AG04449 (cell line): ENCODE measurements around the gene MAN1A1.

ENCODE experiments used
- CTCF ChIA-PET: fragments of 350-600 bp; formaldehyde crosslinking; extraction: SDS; loops from one replicate; lab custom pipeline; 2021; ENCODE audit warnings: antibody characterized with exemption; lab: Yijun Ruan, JAX
- POLR2A ChIA-PET: fragments of 400-600, 350-600 bp; formaldehyde crosslinking; extraction: SDS; loops from one replicate; lab custom pipeline; 2020; ENCODE audit warnings: antibody characterized with exemption, inconsistent platforms; lab: Yijun Ruan, JAX
- DNase-seq: peaks from one replicate; pipeline ENCODE4 v3.0.0-alpha.2; 2010; ENCODE audit warnings: low read depth, low spot score
- H3K4me3 ChIP-seq: 2 replicates; pipeline ENCODE4 v1.5.1; 2011; ENCODE audit warnings: low read depth, mild to moderate bottlenecking, control low read depth, low read length
- TF ChIP-seq, protein P1 (sequence below): IDR thresholded peaks from one replicate; pipeline ENCODE4 v1.5.1; 2011; ENCODE audit warnings: mild to moderate bottlenecking, moderate library complexity, low read length, control low read depth, inconsistent platforms; ENCODE audit not compliant: insufficient read depth; ENCODE audit errors: missing control alignments

The MAN1A1 gene

DNA sequence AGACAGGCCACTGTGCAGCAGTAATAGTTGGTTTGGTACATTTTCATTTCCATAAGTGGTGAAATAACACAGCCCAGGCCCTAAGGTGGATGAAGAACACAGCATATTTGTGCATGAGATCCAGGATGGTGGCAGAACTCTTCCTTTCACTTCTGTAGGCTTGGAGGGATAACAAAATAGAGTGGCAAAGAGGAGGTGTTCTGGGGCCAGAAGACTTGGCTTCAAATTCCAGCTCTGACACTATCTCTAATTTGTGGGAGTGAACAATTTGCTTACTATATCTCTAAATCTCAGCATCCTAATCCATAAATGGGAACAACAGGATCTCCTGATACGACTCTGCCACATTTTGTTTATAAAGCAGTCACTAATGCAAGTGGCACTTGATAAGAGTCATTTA lies 159.4 kb downstream of the MAN1A1 start:
- POLR2A ChIA-PET = no interaction called here

DNA sequence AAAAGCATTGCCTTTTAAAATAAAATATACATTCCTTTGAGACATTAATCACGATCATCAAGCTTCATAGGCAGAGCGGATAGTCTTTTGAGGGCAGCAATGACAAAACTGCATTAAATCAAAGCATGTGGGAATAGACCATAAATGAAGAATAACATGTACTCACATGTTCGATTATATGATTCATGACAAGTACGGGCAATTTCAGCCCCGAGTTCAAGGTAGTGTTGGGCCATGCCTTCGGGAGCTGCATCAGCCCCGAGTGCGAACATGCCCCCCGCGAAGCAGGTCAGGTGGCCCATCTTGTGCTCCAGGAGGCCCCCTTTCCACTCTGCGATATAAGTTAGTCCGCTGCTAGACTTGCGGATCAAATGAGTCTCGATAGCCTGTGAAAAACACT lies 160.1 kb downstream of the MAN1A1 start:
- H3K4me3 ChIP-seq = no peak overlapping the region
- POLR2A ChIA-PET = no interaction called here
- TF ChIP-seq, protein P1, sequence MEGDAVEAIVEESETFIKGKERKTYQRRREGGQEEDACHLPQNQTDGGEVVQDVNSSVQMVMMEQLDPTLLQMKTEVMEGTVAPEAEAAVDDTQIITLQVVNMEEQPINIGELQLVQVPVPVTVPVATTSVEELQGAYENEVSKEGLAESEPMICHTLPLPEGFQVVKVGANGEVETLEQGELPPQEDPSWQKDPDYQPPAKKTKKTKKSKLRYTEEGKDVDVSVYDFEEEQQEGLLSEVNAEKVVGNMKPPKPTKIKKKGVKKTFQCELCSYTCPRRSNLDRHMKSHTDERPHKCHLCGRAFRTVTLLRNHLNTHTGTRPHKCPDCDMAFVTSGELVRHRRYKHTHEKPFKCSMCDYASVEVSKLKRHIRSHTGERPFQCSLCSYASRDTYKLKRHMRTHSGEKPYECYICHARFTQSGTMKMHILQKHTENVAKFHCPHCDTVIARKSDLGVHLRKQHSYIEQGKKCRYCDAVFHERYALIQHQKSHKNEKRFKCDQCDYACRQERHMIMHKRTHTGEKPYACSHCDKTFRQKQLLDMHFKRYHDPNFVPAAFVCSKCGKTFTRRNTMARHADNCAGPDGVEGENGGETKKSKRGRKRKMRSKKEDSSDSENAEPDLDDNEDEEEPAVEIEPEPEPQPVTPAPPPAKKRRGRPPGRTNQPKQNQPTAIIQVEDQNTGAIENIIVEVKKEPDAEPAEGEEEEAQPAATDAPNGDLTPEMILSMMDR = no peak
- no peak for DNase-seq
- CTCF ChIA-PET = no interaction called here

More for the DNA sequence above, 159.4 kb downstream of the MAN1A1 start:
- H3K4me3 ChIP-seq = no peak overlapping the region
- TF ChIP-seq, protein P1 = no peak
- no peak for DNase-seq
- CTCF ChIA-PET = no interaction called here

DNA sequence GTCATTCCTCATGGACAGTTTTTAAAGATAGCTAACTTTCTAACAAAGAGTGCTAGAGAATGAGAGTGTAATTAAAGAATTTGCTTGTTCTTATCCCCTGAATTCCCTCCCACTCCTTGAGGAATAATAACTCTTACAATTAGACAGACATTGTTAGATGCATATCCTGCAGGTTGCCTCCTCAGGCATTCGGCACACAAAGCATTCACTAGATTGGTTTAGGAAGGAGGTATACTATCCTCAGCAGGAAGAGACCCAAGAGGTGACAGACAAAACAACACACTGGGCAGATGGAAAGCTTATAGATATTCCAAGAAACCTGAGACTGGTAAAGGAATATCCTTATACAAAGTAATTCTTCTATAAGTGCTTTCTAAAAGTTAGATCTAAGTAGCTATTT lies 162.0 kb downstream of the MAN1A1 start:
- H3K4me3 ChIP-seq = no peak overlapping the region
- TF ChIP-seq, protein P1 = no peak
- ChIA-PET CTCF (interaction anchor here (2.9 kb wide), 1 partner anchor 39 kb away, joined by 10 read pairs; no protein-coding TSS in a partner anchor), POLR2A (no interaction called here)
- no peak for DNase-seq

DNA sequence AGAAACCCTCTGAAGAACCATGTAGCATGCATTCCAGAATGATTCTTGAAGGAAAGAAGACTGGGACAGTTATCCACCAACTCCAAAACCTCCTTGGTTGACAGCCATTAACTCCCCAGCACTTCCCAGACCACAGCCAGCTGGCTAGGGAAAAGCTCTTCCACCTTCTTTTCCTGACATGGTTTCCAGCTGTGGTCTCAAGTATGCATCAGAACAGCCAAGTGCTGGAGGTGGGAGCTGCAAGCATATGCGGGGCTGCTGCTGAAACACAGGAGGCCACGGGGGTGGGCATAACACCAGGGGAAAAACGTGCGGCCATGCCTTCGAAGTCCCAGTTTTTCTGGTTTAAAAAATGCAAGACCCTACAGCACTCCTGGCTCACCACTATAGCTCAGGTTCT lies 163.1 kb downstream of the MAN1A1 start:
- TF ChIP-seq, protein P1 = no peak
- ChIA-PET POLR2A (no interaction called here), CTCF (interaction anchor here (2.9 kb wide), 1 partner anchor 38 kb away, joined by 10 read pairs; no protein-coding TSS in a partner anchor)
- no peak overlapping the region for H3K4me3 ChIP-seq
- DNase-seq = no peak

DNA sequence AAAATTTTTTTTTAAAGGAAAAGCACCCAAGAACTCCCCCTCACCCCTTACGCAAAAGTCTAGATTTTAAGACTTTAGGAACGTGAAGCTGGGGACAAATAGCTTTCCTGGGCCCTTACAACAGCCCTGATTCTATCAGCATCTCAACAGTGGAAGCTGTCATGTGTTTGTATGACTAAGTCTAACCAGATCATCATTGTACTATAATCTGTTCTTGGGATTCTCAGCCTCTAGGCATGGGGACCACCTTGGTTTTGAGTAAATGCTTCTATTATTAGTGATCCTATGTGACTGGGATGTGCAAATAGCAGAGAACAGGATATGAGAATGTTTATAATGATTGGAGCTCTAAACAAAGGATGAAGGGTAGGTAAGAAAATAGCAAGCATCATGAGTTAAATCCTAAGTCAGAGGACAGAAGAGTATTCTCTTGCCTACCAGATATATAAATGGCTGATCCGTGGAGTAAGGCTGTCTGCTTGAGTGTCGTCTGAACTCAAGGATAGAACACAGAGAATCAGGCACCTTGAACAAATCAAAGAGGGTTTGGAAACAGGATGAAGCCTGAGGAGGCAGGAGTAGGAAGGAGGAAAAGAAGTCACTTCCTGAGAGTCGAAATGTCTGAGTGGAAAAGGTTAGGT lies 165.4 kb downstream of the MAN1A1 start:
- DNase-seq = no peak
- TF ChIP-seq, protein P1 = no peak
- CTCF ChIA-PET = interaction anchor here (1.3 kb wide), 1 partner anchor 35 kb away, joined by 5 read pairs; no protein-coding TSS in a partner anchor
- H3K4me3 ChIP-seq = no peak overlapping the region
- POLR2A ChIA-PET = no interaction called here

DNA sequence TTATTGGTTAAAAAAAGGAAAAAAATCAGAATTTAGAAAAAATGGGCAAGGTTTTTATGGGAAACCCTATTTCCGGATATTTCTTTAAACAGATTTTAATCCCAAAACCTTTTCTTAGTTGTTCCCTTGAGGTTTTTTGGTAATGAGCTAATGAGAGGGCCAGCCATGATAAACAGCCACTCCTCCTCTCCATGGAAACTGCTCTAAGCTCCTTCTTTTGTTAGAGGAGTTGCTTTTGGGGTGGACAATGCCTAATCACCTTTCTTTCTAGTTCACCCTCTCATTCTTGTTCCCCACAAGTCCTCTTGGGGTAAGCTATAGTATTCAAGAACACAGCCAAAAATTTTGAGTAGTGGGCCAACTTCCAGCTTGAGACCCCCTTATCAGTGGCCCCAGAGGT lies 166.1 kb downstream of the MAN1A1 start:
- POLR2A ChIA-PET = no interaction called here
- CTCF ChIA-PET = interaction anchor here (0.7 to 1.3 kb wide), 2 partner anchors 35 kb away, joined by 4 to 5 read pairs; no protein-coding TSS in a partner anchor
- H3K4me3 ChIP-seq = no peak overlapping the region
- DNase-seq = no peak
- TF ChIP-seq, protein P1 = no peak
